Stomach (tissue), 9 donors: Measurements from ENCODE around the gene TGFB3. TPM values are rescaled to one million over a fixed set of nuclear protein-coding genes. Genes with fewer than 3 reads are reported as not detected.
A peak's percentile ranks its signal among the peaks of the same experiment; 100 is the strongest.

Source experiments
- DNase-seq, 2 donors: peaks; one replicate each; pipeline versions ENCODE4 v3.0.0 to v3.0.0-alpha.2; 2013 to 2019
- H3K27ac ChIP-seq, 5 donors: fragments of 200-600 bp in 4 of 5; sonication (generic) in 4 of 5; one replicate each; pipeline ENCODE4 v1.5.1; 2013 to 2019; ENCODE audit warnings: mild to moderate bottlenecking in 1 of 5, moderate library complexity in 1 of 5
- H3K27me3 ChIP-seq, 3 donors: fragments of 200-600 bp; sonication (generic); one replicate each; pipeline ENCODE4 v1.5.1; 2017 to 2019; ENCODE audit warnings: mixed run types in 1 of 3
- H3K36me3 ChIP-seq, 4 donors: fragments of 200-600 bp; sonication (generic); 1 replicate in 3 of 4; 2 replicates in 1 of 4; pipeline ENCODE4 v1.5.1; 2016 to 2019
- H3K4me1 ChIP-seq, 4 donors: fragments of 200-600 bp; sonication (generic); one replicate each; pipeline ENCODE4 v1.5.1; 2016 to 2019
- H3K4me3 ChIP-seq, 4 donors: fragments of 200-600 bp; sonication (generic) in 3 of 4; one replicate each; pipeline ENCODE4 v1.5.1; 2016 to 2019; ENCODE audit warnings: mild to moderate bottlenecking in 1 of 4
- H3K9me3 ChIP-seq, 4 donors: fragments of 200-600 bp; sonication (generic); one replicate each; pipeline ENCODE4 v1.5.1; 2016 to 2019
- EP300 ChIP-seq: sonication (generic); formaldehyde crosslinking; IDR thresholded peaks from one replicate; pipeline ENCODE4 v1.6.1; 2017; ENCODE audit warnings: antibody characterized with exemption
- POLR2A ChIP-seq, 4 donors: fragments of 450-650 bp; IDR thresholded peaks; one replicate each; pipeline ENCODE4 v1.6.1; 2016; ENCODE audit warnings: antibody characterized with exemption in 4 of 4, control low read depth in 2 of 4, mild to moderate bottlenecking in 1 of 4, moderate library complexity in 1 of 4
- POLR2AphosphoS5 ChIP-seq, 3 donors: sonication (generic); formaldehyde crosslinking; IDR thresholded peaks; one replicate each; pipeline ENCODE4 v1.6.1; 2016; ENCODE audit warnings: antibody characterized with exemption in 3 of 3
- WGBS, 5 donors: extraction: QIAGEN DNeasy Blood & Tissue Kit in 3 of 5; methylation state at CpG; one replicate each; pipeline versions ENCODE4 v1.1.5 to v1.1.7; 2013 to 2018; 5-methylcytosine and 5-hydroxymethylcytosine counted together
- intact Hi-C: fragments of 100-400 bp; cut with DNase I; formaldehyde crosslinking; loops from one replicate; pipeline ENCODE4 v1.15.1; 2023; ENCODE audit warnings: low total_unique reads
- polyA plus RNA-seq, 3 donors: library from polyadenylated mRNA; stranded (reverse); fragments of 200-250 nt; gene quantifications; one replicate each; pipeline ENCODE4 v1.2.3, GENCODE V29; 2013
- total RNA-seq, 5 donors: library from RNA; depleted of rRNA; stranded (reverse); fragments of >200 nt; gene quantifications; one replicate each; pipeline versions ENCODE4 v1.1.0 to v1.2.3, GENCODE V29; 2014 to 2016
- TF ChIP-seq, protein P1 (sequence below), 7 experiments: fragments of 450-650 bp in 4 of 7; fragments of 200-600 bp in 3 of 7; sonication (generic) in 3 of 7; IDR thresholded peaks; one replicate each; pipeline ENCODE4 v1.5.1; 2016 to 2019; ENCODE audit warnings: antibody characterized with exemption in 7 of 7, control low read depth in 2 of 7, mild to moderate bottlenecking in 1 of 7
- donor health status: healthy with polysubstance abuse.
- donor health status: Bipolar disorder and iron deficiency.
- donor health status: healthy.

Gene TGFB3
- total and polyA plus RNA-seq, 8 donors = 2.0 to 24.6 (median 13.9) TPM; not detected in 1

GRCh38 chr14:76002383-76002782 lies 20.6 kb upstream of the TGFB3 start:
- TF ChIP-seq POLR2AphosphoS5 (IDR thresholded peaks at IDR 0.05) (no peak), POLR2A (IDR thresholded peaks at IDR 0.05) (no peak), EP300 (no peak)
- TF ChIP-seq, protein P1, sequence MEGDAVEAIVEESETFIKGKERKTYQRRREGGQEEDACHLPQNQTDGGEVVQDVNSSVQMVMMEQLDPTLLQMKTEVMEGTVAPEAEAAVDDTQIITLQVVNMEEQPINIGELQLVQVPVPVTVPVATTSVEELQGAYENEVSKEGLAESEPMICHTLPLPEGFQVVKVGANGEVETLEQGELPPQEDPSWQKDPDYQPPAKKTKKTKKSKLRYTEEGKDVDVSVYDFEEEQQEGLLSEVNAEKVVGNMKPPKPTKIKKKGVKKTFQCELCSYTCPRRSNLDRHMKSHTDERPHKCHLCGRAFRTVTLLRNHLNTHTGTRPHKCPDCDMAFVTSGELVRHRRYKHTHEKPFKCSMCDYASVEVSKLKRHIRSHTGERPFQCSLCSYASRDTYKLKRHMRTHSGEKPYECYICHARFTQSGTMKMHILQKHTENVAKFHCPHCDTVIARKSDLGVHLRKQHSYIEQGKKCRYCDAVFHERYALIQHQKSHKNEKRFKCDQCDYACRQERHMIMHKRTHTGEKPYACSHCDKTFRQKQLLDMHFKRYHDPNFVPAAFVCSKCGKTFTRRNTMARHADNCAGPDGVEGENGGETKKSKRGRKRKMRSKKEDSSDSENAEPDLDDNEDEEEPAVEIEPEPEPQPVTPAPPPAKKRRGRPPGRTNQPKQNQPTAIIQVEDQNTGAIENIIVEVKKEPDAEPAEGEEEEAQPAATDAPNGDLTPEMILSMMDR (IDR thresholded peaks at IDR 0.05) = no peak
- no peak overlapping the region for H3K27ac ChIP-seq
- intact Hi-C loops = no loop called here
- H3K27me3 ChIP-seq = no peaks in the 10 kb centered on the region
- no peaks in the 10 kb centered on the region for H3K4me1 ChIP-seq
- H3K4me3 ChIP-seq = no peak overlapping the region
- H3K36me3 ChIP-seq = peaks cover 21 to 94% (median 86%) of the 10 kb centered on the region in 4 donors
- peaks cover 0 to 19% (median 6%) of the 10 kb centered on the region in 4 donors for H3K9me3 ChIP-seq
- 86 to 94% (median 91%) methylated on average over 1 of the region's 1 CpG for WGBS, 5 donors
- no peak for DNase-seq

DNA sequence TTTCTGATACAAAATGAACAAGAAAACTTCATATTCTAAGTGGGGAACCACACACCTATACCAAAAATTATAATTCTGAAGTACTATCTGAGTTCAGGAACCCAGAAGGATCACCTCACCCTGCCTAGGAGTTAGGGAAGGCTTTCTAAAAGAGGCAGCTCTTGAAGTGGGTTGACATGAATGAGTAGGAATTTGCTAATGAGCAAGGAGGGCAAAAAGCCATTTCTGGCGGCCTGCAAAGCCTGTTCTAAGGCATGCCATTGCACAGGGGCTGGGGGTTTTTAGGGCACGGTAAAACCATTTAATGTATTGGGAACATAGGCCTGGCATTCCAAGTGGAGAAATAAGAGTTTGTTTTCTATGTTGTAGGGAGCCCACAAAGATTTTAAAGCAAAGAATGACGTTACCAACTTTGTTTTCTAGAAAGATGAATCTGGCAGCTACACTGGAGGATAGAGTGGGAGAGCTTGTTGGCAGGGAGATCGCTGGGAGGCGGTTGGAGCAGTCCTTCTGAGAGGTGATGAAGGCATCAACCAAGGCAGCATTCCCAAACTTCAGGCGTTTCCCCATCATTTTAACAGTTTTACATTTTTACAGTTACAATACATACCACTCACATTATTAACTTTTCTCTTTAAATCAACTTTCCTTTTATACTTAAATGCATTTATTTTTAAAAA lies 17.9 kb upstream of the TGFB3 start:
- H3K4me1 ChIP-seq = peaks cover 0 to 9% (median 0%) of the 10 kb centered on the region in 4 donors
- TF ChIP-seq POLR2A (IDR thresholded peaks at IDR 0.05) (no peak), EP300 (no peak), POLR2AphosphoS5 (IDR thresholded peaks at IDR 0.05) (no peak)
- TF ChIP-seq, protein P1 (IDR thresholded peaks at IDR 0.05) = no peak
- 80 to 94% (median 90%) methylated on average over 6 of the region's 6 CpGs for WGBS, 5 donors
- DNase-seq = no peak
- intact Hi-C loops = no loop called here
- H3K27ac ChIP-seq = peak overlapping the region in 1 of 5 donors; percentile 32
- no peaks in the 10 kb centered on the region for H3K27me3 ChIP-seq
- peaks cover 0 to 10% (median 2%) of the 10 kb centered on the region in 4 donors for H3K9me3 ChIP-seq
- no peak overlapping the region for H3K4me3 ChIP-seq
- peaks cover 21 to 94% (median 83%) of the 10 kb centered on the region in 4 donors for H3K36me3 ChIP-seq

DNA sequence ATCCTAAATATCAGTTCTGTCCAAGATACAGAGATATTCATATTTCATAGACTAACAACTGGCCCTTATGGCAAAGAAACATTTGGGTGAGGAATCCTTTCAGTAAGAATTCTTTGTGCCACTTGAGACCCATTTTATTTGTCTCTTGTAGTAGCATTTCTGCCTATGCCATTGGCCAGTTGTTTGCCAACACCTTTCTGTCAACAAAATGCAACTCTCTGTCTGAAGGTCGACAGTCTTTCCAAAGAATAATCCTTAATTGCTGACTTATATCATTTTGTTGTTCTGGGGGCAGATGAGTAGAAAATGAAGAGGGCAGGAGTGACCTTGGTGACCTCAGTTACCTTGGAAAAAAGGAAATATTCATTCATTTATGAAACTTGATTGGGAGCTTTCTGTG lies 14.7 kb upstream of the TGFB3 start:
- Histone ChIP-seq H3K4me3 (no peak overlapping the region), H3K36me3 (peaks cover 16 to 87% (median 70%) of the 10 kb centered on the region in 4 donors), H3K9me3 (no peaks in the 10 kb centered on the region), H3K4me1 (peaks cover 0 to 18% (median 3%) of the 10 kb centered on the region in 4 donors), H3K27ac (peak overlapping the region in 4 of 5 donors; percentile 64 to 85 (median 71)), H3K27me3 (no peaks in the 10 kb centered on the region)
- 48 to 68% (median 57%) methylated on average over 1 of the region's 1 CpG for WGBS, 5 donors
- no peak for TF ChIP-seq POLR2A (IDR thresholded peaks at IDR 0.05)
- TF ChIP-seq POLR2AphosphoS5 (IDR thresholded peaks at IDR 0.05) = no peak
- TF ChIP-seq, protein P1 (IDR thresholded peaks at IDR 0.05) = no peak
- TF ChIP-seq EP300 = no peak
- DNase-seq = no peak
- intact Hi-C loops = no loop called here

- H3K4me3 ChIP-seq = peak overlapping the region in 1 of 4 donors; percentile 19
- no peaks in the 10 kb centered on the region for H3K27me3 ChIP-seq
- peak in 1 of 2 donors; percentile 80 for DNase-seq
- no peaks in the 10 kb centered on the region for H3K9me3 ChIP-seq
- WGBS, 5 donors = 62 to 81% (median 75%) methylated on average over 17 of the region's 17 CpGs
- peaks cover 10 to 83% (median 64%) of the 10 kb centered on the region in 4 donors for H3K36me3 ChIP-seq
- intact Hi-C loops = no loop called here
- peak in 2 of 3 donors; percentile 40 to 67 for TF ChIP-seq POLR2AphosphoS5 (IDR thresholded peaks at IDR 0.05)
- TF ChIP-seq, protein P1 (IDR thresholded peaks at IDR 0.05) = no peak
- peak; percentile 26 for TF ChIP-seq EP300
- TF ChIP-seq POLR2A (IDR thresholded peaks at IDR 0.05) = no peak
- H3K27ac ChIP-seq = peak overlapping the region in 4 of 5 donors; percentile 64 to 85 (median 71)
- H3K4me1 ChIP-seq = peaks cover 0 to 19% (median 3%) of the 10 kb centered on the region in 4 donors
These were observed 13.7 kb upstream of the TGFB3 start for GRCh38 chr14:75995372-75996041.
